Esophagus muscularis mucosa (tissue), 3 donors: ENCODE results near the gene RNF141.

ENCODE experiments used
- CTCF ChIP-seq, 3 experiments: fragments of 200-600 bp in 2 of 3; fragments of 450-650 bp in 1 of 3; sonication (generic) in 2 of 3; IDR thresholded peaks; one replicate each; pipeline ENCODE4 v1.5.1; 2017 to 2019; ENCODE audit warnings: antibody characterized with exemption in 3 of 3, mild to moderate bottlenecking in 2 of 3, moderate library complexity in 1 of 3
- POLR2AphosphoS5 ChIP-seq, 2 donors: sonication (generic); formaldehyde crosslinking; IDR thresholded peaks; one replicate each; pipeline ENCODE4 v1.6.1; 2017; ENCODE audit warnings: antibody characterized with exemption in 2 of 2

- TF ChIP-seq CTCF (IDR thresholded peaks at IDR 0.05) (no peak), POLR2AphosphoS5 (IDR thresholded peaks at IDR 0.05) (no peak)
These were observed 559 bp upstream of the RNF141 start for GRCh38 chr11:10541561-10541930.
